Body of pancreas (tissue), 4 donors: ENCODE measurements around the gene SRRM2. TPM values are rescaled to one million over a fixed set of nuclear protein-coding genes. Genes with fewer than 3 reads are reported as not detected.

Experiments used
- ATAC-seq: fragments of 150-250 bp; one replicate; pipeline ENCODE4 v1.9.1; 2016
- DNase-seq, 4 donors: peaks; one replicate each; pipeline ENCODE4 v3.0.0-alpha.2; 2019
- H3K27ac ChIP-seq, 4 donors: fragments of 200-600 bp; sonication (generic); 1 replicate in 3 of 4; 2 replicates in 1 of 4; pipeline versions ENCODE4 v1.5.1 to v1.6.1; 2016 to 2019; ENCODE audit warnings: mild to moderate bottlenecking in 1 of 4, mixed read lengths in 1 of 4, moderate library complexity in 1 of 4
- H3K27me3 ChIP-seq, 2 donors: fragments of 200-600 bp; sonication (generic); one replicate each; pipeline ENCODE4 v1.6.0; 2016; ENCODE audit warnings: mild to moderate bottlenecking in 1 of 2
- H3K36me3 ChIP-seq, 2 donors: fragments of 200-600 bp; sonication (generic); replicated peaks in 1 of 2; 2 replicates each; pipeline ENCODE4 v1.5.1; 2016; ENCODE audit warnings: low read depth in 2 of 2; ENCODE audit not compliant: insufficient read depth in 1 of 2
- H3K4me1 ChIP-seq: fragments of 200-600 bp; sonication (generic); one replicate; pipeline ENCODE4 v1.6.0; 2016
- H3K4me3 ChIP-seq, 2 donors: fragments of 200-600 bp; sonication (generic); 1 replicate in 1 of 2; 2 replicates in 1 of 2; pipeline ENCODE4 v1.5.1; 2016 to 2019
- H3K9me3 ChIP-seq, 3 donors: fragments of 200-600 bp; sonication (generic); 1 replicate in 2 of 3; 2 replicates in 1 of 3; pipeline ENCODE4 v1.5.1; 2016
- POLR2A ChIP-seq, 3 donors: fragments of 450-650 bp; IDR thresholded peaks; one replicate each; pipeline ENCODE4 v1.6.1; 2016; ENCODE audit warnings: antibody characterized with exemption in 3 of 3, mild to moderate bottlenecking in 2 of 3
- WGBS, 2 donors: methylation state at CpG; one replicate each; pipeline ENCODE4 v1.1.5; 2017; 5-methylcytosine and 5-hydroxymethylcytosine counted together
- intact Hi-C: fragments of 100-400 bp; cut with DNase I; formaldehyde crosslinking; loops from one replicate; pipeline ENCODE4 v1.15.1; 2023
- total RNA-seq, 2 donors: library from RNA; depleted of rRNA; stranded (reverse); fragments of >200 nt; gene quantifications; one replicate each; pipeline ENCODE4 v1.1.0, GENCODE V29; 2016
- TF ChIP-seq, protein P1 (sequence below), 7 experiments: fragments of 450-650 bp in 4 of 7; fragments of 200-600 bp in 3 of 7; sonication (generic) in 3 of 7; IDR thresholded peaks; one replicate each; pipeline ENCODE4 v1.5.1; 2016 to 2019; ENCODE audit warnings: antibody characterized with exemption in 7 of 7

The SRRM2 gene
- total RNA-seq, 2 donors from 2014 or later, result 231 to 1,198 TPM

GRCh38 chr16:2770057-2770951 is 17.9 kb downstream of the SRRM2 start:
- no peaks in the 10 kb centered on the region for H3K9me3 ChIP-seq
- ATAC-seq, result no peak
- 86 to 88% methylated on average over 25 to 32 of the region's 32 CpGs for WGBS, 2 donors
- H3K36me3 ChIP-seq, result peaks cover 26 to 42% of the 10 kb centered on the region in 2 donors
- intact Hi-C loops, result no loop called here
- no peaks in the 10 kb centered on the region for H3K27me3 ChIP-seq
- no peak for TF ChIP-seq POLR2A (IDR thresholded peaks at IDR 0.05)
- TF ChIP-seq, protein P1, sequence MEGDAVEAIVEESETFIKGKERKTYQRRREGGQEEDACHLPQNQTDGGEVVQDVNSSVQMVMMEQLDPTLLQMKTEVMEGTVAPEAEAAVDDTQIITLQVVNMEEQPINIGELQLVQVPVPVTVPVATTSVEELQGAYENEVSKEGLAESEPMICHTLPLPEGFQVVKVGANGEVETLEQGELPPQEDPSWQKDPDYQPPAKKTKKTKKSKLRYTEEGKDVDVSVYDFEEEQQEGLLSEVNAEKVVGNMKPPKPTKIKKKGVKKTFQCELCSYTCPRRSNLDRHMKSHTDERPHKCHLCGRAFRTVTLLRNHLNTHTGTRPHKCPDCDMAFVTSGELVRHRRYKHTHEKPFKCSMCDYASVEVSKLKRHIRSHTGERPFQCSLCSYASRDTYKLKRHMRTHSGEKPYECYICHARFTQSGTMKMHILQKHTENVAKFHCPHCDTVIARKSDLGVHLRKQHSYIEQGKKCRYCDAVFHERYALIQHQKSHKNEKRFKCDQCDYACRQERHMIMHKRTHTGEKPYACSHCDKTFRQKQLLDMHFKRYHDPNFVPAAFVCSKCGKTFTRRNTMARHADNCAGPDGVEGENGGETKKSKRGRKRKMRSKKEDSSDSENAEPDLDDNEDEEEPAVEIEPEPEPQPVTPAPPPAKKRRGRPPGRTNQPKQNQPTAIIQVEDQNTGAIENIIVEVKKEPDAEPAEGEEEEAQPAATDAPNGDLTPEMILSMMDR (IDR thresholded peaks at IDR 0.05), result no peak
- H3K27ac ChIP-seq, result no peak overlapping the region
- H3K4me1 ChIP-seq, result peaks cover 12% of the 10 kb centered on the region
- DNase-seq, result peak in 1 of 4 donors; percentile 7
- no peak overlapping the region for H3K4me3 ChIP-seq

GRCh38 chr16:2771496-2772402 is 19.3 kb downstream of the SRRM2 start:
- H3K27me3 ChIP-seq, result no peaks in the 10 kb centered on the region
- no peak overlapping the region for H3K4me3 ChIP-seq
- DNase-seq, result peak in 1 of 4 donors; percentile 10
- ATAC-seq, result no peak
- peaks cover 26 to 42% of the 10 kb centered on the region in 2 donors for H3K36me3 ChIP-seq
- 84 to 96% methylated on average over 17 to 18 of the region's 18 CpGs for WGBS, 2 donors
- TF ChIP-seq POLR2A (IDR thresholded peaks at IDR 0.05), result no peak
- TF ChIP-seq, protein P1 (IDR thresholded peaks at IDR 0.05), result no peak
- H3K27ac ChIP-seq, result no peak overlapping the region
- intact Hi-C loops, result no loop called here
- H3K4me1 ChIP-seq, result peaks cover 23% of the 10 kb centered on the region
- no peaks in the 10 kb centered on the region for H3K9me3 ChIP-seq

- Histone ChIP-seq H3K27ac (no peak overlapping the region), H3K27me3 (no peaks in the 10 kb centered on the region), H3K4me1 (peaks cover 19% of the 10 kb centered on the region), H3K9me3 (no peaks in the 10 kb centered on the region), H3K36me3 (peaks cover 25 to 30% of the 10 kb centered on the region in 2 donors), H3K4me3 (no peak overlapping the region)
- intact Hi-C loops, result no loop called here
- no peak for TF ChIP-seq POLR2A (IDR thresholded peaks at IDR 0.05)
- TF ChIP-seq, protein P1 (IDR thresholded peaks at IDR 0.05), result no peak
- DNase-seq (peak in 1 of 4 donors; percentile 4), ATAC-seq (no peak)
- 81 to 87% methylated on average over 11 to 12 of the region's 12 CpGs for WGBS, 2 donors
These were observed 20.9 kb downstream of the SRRM2 start for GRCh38 chr16:2773188-2773968.

GRCh38 chr16:2774161-2774891 is 21.9 kb downstream of the SRRM2 start:
- peaks cover 27% of the 10 kb centered on the region for H3K4me1 ChIP-seq
- peak in 1 of 4 donors; percentile 18 for DNase-seq
- intact Hi-C loops, result no loop called here
- WGBS, 2 donors, result 72 to 78% methylated on average over 7 of the region's 7 CpGs
- H3K27ac ChIP-seq, result no peak overlapping the region
- TF ChIP-seq POLR2A (IDR thresholded peaks at IDR 0.05), result no peak
- TF ChIP-seq, protein P1 (IDR thresholded peaks at IDR 0.05), result no peak
- H3K4me3 ChIP-seq, result no peak overlapping the region
- H3K9me3 ChIP-seq, result no peaks in the 10 kb centered on the region
- no peaks in the 10 kb centered on the region for H3K27me3 ChIP-seq
- H3K36me3 ChIP-seq, result peaks cover 16 to 22% of the 10 kb centered on the region in 2 donors
- no peak for ATAC-seq
